Neural progenitor cell (in vitro differentiated cells): ENCODE data around the gene SELENOP. TPM values are rescaled to one million over a fixed set of nuclear protein-coding genes. Genes with fewer than 3 reads are reported as not detected.
"Not testable (repeated sequence)": the region's sequence is repeated elsewhere in the genome, so short reads cannot be mapped to it uniquely, and the experiment has no call there.

Source experiments
- DNase-seq: peaks from one replicate; pipeline ENCODE4 v3.0.0-alpha.2; 2016; ENCODE audit warnings: low spot score
- H2AFZ ChIP-seq: fragments of 200-600 bp; sonication (generic); replicated peaks from 2 replicates; pipeline ENCODE4 v1.6.1; 2016; ENCODE audit warnings: antibody characterized with exemption
- H3F3A ChIP-seq: fragments of 200-600 bp; sonication (generic); 2 replicates; pipeline ENCODE4 v1.6.1; 2016; ENCODE audit warnings: antibody characterized with exemption, low read depth
- H3K27ac ChIP-seq: fragments of 200-600 bp; sonication (generic); 2 replicates; pipeline ENCODE4 v1.5.1; 2016; ENCODE audit warnings: mild to moderate bottlenecking
- H3K27me3 ChIP-seq: fragments of 200-600 bp; sonication (generic); 2 replicates; pipeline ENCODE4 v1.6.1; 2016; ENCODE audit warnings: mild to moderate bottlenecking, moderate library complexity
- H3K36me3 ChIP-seq: fragments of 200-600 bp; sonication (generic); 2 replicates; pipeline ENCODE4 v1.5.1; 2016
- H3K4me1 ChIP-seq: fragments of 200-600 bp; sonication (generic); 2 replicates; pipeline ENCODE4 v1.6.1; 2016; ENCODE audit warnings: mixed run types
- H3K4me2 ChIP-seq: fragments of 200-600 bp; sonication (generic); 2 replicates; pipeline ENCODE4 v1.6.1; 2016
- H3K4me3 ChIP-seq: fragments of 200-600 bp; sonication (generic); 2 replicates; pipeline ENCODE4 v1.5.1; 2016
- H3K79me2 ChIP-seq: fragments of 200-600 bp; sonication (generic); 2 replicates; pipeline ENCODE4 v1.6.1; 2016; ENCODE audit warnings: low read depth
- H3K9ac ChIP-seq: fragments of 200-600 bp; sonication (generic); 2 replicates; pipeline ENCODE4 v1.6.1; 2016
- H3K9me3 ChIP-seq: fragments of 200-600 bp; sonication (generic); 2 replicates; pipeline ENCODE4 v1.5.1; 2016; ENCODE audit warnings: low read depth
- H4K20me1 ChIP-seq: fragments of 200-600 bp; sonication (generic); 2 replicates; pipeline ENCODE4 v1.6.1; 2016; ENCODE audit warnings: low read depth
- H3K27ac Mint-ChIP-seq: 3 replicates; pipeline ENCODE4 v1.8.0; 2021; ENCODE audit warnings: mixed read lengths
- H3K27me3 Mint-ChIP-seq: 2 replicates; pipeline ENCODE4 v1.8.0; 2022; ENCODE audit warnings: low read depth, mild to moderate bottlenecking, inconsistent platforms, moderate library complexity, mixed read lengths; ENCODE audit not compliant: insufficient read depth
- H3K36me3 Mint-ChIP-seq: 3 replicates; pipeline ENCODE4 v1.8.0; 2021; ENCODE audit warnings: mixed read lengths
- H3K4me1 Mint-ChIP-seq: 3 replicates; pipeline ENCODE4 v1.8.0; 2021; ENCODE audit warnings: mixed read lengths
- H3K4me3 Mint-ChIP-seq: 3 replicates; pipeline ENCODE4 v1.8.0; 2021; ENCODE audit warnings: mild to moderate bottlenecking, moderate library complexity, mixed read lengths
- H3K9me3 Mint-ChIP-seq: 3 replicates; pipeline ENCODE4 v1.8.0; 2020; ENCODE audit warnings: mixed read lengths
- EZH2 ChIP-seq: fragments of 200-600 bp; sonication (generic); IDR thresholded peaks from 2 replicates; pipeline ENCODE4 v1.6.1; 2017; ENCODE audit warnings: antibody characterized with exemption, mild to moderate bottlenecking, moderate library complexity
- EZH2phosphoT487 ChIP-seq: fragments of 200-600 bp; sonication (generic); IDR thresholded peaks from 2 replicates; pipeline ENCODE4 v1.6.1; 2017; ENCODE audit warnings: antibody characterized with exemption
- total RNA-seq: library from RNA; depleted of rRNA; stranded (reverse); fragments of >200 nt; gene quantifications from 2 replicates; pipeline ENCODE4 v1.2.3, GENCODE V29; 2015; ENCODE audit warnings: low replicate concordance
- TF ChIP-seq, protein P1 (sequence below): fragments of 200-600 bp; sonication (generic); IDR thresholded peaks from 2 replicates; pipeline ENCODE4 v1.5.1; 2017; ENCODE audit warnings: antibody characterized with exemption, mild to moderate bottlenecking

Gene SELENOP
- total RNA-seq, 1 donor from 2014 or later: 1.4 TPM

DNA sequence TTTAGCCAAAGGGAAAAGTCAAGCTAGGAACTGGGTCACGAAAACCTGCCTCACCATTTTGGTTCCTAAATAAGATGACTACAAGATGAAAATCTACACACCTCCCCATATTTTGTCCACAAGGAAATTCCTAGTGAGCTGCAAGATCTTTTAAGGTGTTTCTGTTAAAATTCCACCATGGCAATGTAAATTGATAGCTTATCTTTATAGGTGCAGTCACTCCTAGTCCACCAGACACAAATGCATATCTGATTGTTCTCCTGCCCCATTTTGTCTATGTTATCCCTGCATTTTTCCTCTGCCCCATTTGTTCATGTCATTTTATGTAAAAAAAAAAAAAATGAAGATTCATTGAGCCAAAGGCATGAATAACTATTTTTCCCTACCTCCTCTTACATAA lies 41.1 kb upstream of the SELENOP start:
- H4K20me1 ChIP-seq: no peaks in the 10 kb centered on the region
- no peaks in the 10 kb centered on the region for H3K79me2 ChIP-seq
- H3K9me3 ChIP-seq: no peaks in the 10 kb centered on the region
- no peak overlapping the region for H3K9ac ChIP-seq
- no peaks in the 10 kb centered on the region for H3F3A ChIP-seq
- no peak overlapping the region for H2AFZ ChIP-seq
- Mint-ChIP-seq H3K4me3 (no peak overlapping the region), H3K27ac (no peak overlapping the region), H3K36me3 (no peaks in the 10 kb centered on the region), H3K4me1 (peaks cover 2% of the 10 kb centered on the region), H3K27me3 (peaks cover 2% of the 10 kb centered on the region), H3K9me3 (no peaks in the 10 kb centered on the region)
- DNase-seq: no peak
- no peak overlapping the region for H3K27ac ChIP-seq
- TF ChIP-seq, protein P1, sequence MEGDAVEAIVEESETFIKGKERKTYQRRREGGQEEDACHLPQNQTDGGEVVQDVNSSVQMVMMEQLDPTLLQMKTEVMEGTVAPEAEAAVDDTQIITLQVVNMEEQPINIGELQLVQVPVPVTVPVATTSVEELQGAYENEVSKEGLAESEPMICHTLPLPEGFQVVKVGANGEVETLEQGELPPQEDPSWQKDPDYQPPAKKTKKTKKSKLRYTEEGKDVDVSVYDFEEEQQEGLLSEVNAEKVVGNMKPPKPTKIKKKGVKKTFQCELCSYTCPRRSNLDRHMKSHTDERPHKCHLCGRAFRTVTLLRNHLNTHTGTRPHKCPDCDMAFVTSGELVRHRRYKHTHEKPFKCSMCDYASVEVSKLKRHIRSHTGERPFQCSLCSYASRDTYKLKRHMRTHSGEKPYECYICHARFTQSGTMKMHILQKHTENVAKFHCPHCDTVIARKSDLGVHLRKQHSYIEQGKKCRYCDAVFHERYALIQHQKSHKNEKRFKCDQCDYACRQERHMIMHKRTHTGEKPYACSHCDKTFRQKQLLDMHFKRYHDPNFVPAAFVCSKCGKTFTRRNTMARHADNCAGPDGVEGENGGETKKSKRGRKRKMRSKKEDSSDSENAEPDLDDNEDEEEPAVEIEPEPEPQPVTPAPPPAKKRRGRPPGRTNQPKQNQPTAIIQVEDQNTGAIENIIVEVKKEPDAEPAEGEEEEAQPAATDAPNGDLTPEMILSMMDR: no peak
- TF ChIP-seq EZH2 (no peak), EZH2phosphoT487 (no peak)
- H3K4me3 ChIP-seq: no peak overlapping the region
- no peaks in the 10 kb centered on the region for H3K4me1 ChIP-seq
- H3K36me3 ChIP-seq: no peaks in the 10 kb centered on the region
- no peak overlapping the region for H3K4me2 ChIP-seq
- H3K27me3 ChIP-seq: no peaks in the 10 kb centered on the region

DNA sequence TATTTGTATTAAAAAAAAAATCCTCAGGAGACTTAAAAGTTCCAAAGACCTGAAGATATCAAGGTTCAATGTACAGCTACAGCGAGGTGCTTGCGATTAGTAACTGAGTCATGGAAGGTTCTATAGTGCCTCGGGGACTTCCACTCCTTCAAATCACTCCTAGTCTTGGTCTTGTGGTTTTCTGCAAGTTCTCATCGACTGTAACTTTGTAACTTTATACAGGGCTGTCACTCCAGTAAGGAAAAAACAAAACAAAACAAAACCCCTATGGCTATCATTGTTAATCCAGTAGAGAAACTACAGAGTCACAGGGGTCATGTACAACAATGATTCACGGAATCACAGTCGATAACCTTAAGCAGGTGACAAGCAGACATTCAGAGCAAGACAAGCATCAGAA lies 39.8 kb upstream of the SELENOP start:
- DNase-seq: no peak
- H3K27ac ChIP-seq: no peak overlapping the region

DNA sequence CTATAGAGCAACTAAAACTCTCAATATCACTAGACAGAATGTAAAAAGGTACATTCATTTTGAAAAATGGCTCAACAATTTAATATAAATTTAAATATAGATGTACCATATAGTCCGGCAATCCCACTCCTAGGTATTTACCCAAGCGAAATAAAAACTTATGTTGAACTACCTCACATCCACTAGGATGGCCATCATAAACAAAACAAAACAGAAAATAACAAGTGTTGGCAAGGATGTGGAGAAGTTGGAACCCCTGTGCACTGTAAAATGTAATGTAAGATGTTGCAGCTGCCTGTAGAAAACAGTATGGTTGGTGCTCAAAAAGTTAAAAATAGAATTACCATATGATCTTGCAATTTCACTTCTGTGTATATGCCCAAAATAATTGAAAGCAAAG lies 36.9 kb upstream of the SELENOP start:
- Mint-ChIP-seq H3K9me3 (peaks cover 2% of the 10 kb centered on the region), H3K4me1 (no peaks in the 10 kb centered on the region), H3K4me3 (no peak overlapping the region), H3K27me3 (peaks cover 2% of the 10 kb centered on the region), H3K36me3 (no peaks in the 10 kb centered on the region), H3K27ac (no peak overlapping the region)
- no peak for DNase-seq
- Histone ChIP-seq H3K4me2 (no peak overlapping the region), H3K36me3 (no peaks in the 10 kb centered on the region), H3K27me3 (no peaks in the 10 kb centered on the region), H3K9me3 (no peaks in the 10 kb centered on the region), H2AFZ (no peak overlapping the region), H3K9ac (no peak overlapping the region), H3K79me2 (no peaks in the 10 kb centered on the region), H4K20me1 (no peaks in the 10 kb centered on the region), H3F3A (no peaks in the 10 kb centered on the region), H3K27ac (no peak overlapping the region), H3K4me1 (no peaks in the 10 kb centered on the region), H3K4me3 (no peak overlapping the region)
- no peak for TF ChIP-seq EZH2phosphoT487
- TF ChIP-seq EZH2: no peak
- TF ChIP-seq, protein P1: no peak

More for the DNA sequence above, 39.8 kb upstream of the SELENOP start:
- Histone ChIP-seq H3F3A (no peaks in the 10 kb centered on the region), H3K36me3 (no peaks in the 10 kb centered on the region), H2AFZ (no peak overlapping the region), H3K4me1 (no peaks in the 10 kb centered on the region), H4K20me1 (no peaks in the 10 kb centered on the region), H3K4me3 (no peak overlapping the region), H3K79me2 (no peaks in the 10 kb centered on the region), H3K9me3 (no peaks in the 10 kb centered on the region), H3K27me3 (no peaks in the 10 kb centered on the region), H3K9ac (no peak overlapping the region), H3K4me2 (no peak overlapping the region)
- H3K36me3 Mint-ChIP-seq: no peaks in the 10 kb centered on the region
- no peak overlapping the region for H3K4me3 Mint-ChIP-seq
- no peaks in the 10 kb centered on the region for H3K9me3 Mint-ChIP-seq
- no peaks in the 10 kb centered on the region for H3K4me1 Mint-ChIP-seq
- peaks cover 2% of the 10 kb centered on the region for H3K27me3 Mint-ChIP-seq
- TF ChIP-seq, protein P1: no peak
- TF ChIP-seq EZH2phosphoT487 (no peak), EZH2 (no peak)
- no peak overlapping the region for H3K27ac Mint-ChIP-seq

DNA sequence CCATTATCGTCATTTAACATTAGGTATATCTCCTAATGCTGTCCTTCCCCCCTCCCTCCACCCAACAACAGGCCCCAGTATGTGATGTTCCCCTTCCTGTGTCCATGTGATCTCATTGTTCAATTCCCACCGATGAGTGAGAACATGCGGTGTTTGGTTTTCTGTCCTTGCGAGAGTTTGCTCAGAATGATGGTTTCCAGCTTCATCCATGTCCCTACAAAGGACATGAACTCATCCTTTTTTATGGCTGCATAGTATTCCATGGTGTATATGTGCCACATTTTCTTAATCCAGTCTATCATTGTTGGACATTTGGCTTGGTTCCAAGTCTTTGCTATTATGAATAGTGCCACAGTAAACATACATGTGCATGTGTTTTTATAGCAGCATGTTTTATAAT lies 32.7 kb upstream of the SELENOP start:
- H3K9me3 Mint-ChIP-seq, H3K79me2 ChIP-seq, H3K4me2 ChIP-seq, H3K27me3 Mint-ChIP-seq, H3K4me3 ChIP-seq, H3K36me3 ChIP-seq, H3K4me1 Mint-ChIP-seq, H4K20me1 ChIP-seq, H3F3A ChIP-seq, H3K9me3 ChIP-seq, H3K27ac ChIP-seq, H3K9ac ChIP-seq, H3K36me3 Mint-ChIP-seq, H3K27me3 ChIP-seq, H3K27ac Mint-ChIP-seq, H2AFZ ChIP-seq, H3K4me3 Mint-ChIP-seq, DNase-seq, H3K4me1 ChIP-seq: not testable (repeated sequence)
